Measurements from ENCODE around the gene COPE.

COPE gene

GRCh38 chr19:18854982-18855381 is 64.2 kb downstream of the COPE start:
- POLR2A ChIA-PET: no interaction called here
- TF ChIP-seq ARNT (IDR thresholded peaks at IDR 0.05): no peak
- no peak for TF ChIP-seq L3MBTL2 (conservative IDR thresholded peaks at IDR 0.05)
- no peak for TF ChIP-seq BHLHE40 (IDR thresholded peaks at IDR 0.05; ENCODE audit: borderline replicate concordance)
- TF ChIP-seq FOXM1 (IDR thresholded peaks at IDR 0.05; ENCODE audit: borderline replicate concordance): no peak
- TF ChIP-seq HDGF (IDR thresholded peaks at IDR 0.05; ENCODE audit: borderline replicate concordance): no peak
- TF ChIP-seq TARDBP (IDR thresholded peaks at IDR 0.05): no peak
- TF ChIP-seq CTBP1 (IDR thresholded peaks at IDR 0.05; ENCODE audit: borderline replicate concordance): no peak
- TF ChIP-seq LEF1 (IDR thresholded peaks at IDR 0.05; ENCODE audit: borderline replicate concordance): no peak
- no peak for TF ChIP-seq ZNF384 (IDR thresholded peaks at IDR 0.05)
- no peak for TF ChIP-seq ELF4 (IDR thresholded peaks at IDR 0.05)
- no peak for TF ChIP-seq SP1 (IDR thresholded peaks at IDR 0.05)
- no peak for TF ChIP-seq FOXK2 (IDR thresholded peaks at IDR 0.05)
- TF ChIP-seq SUZ12 (IDR thresholded peaks at IDR 0.05): no peak
- no peak for TF ChIP-seq PKNOX1 (IDR thresholded peaks at IDR 0.05)
- no peak for TF ChIP-seq NFRKB (IDR thresholded peaks at IDR 0.05)
- TF ChIP-seq FOXA1 (IDR thresholded peaks at IDR 0.05): no peak
- CTCF ChIA-PET: no interaction called here
- no peak for DNase-seq (ENCODE audit: extremely low spot score)

- CTCF ChIA-PET: no interaction called here
These were observed 65.3 kb downstream of the COPE start for GRCh38 chr19:18853755-18854427.

GRCh38 chr19:18852648-18853047 is 66.5 kb downstream of the COPE start:
- DNase-seq (ENCODE audit: extremely low spot score): no peak
- ChIA-PET CTCF (no interaction called here), POLR2A (no interaction called here)
- TF ChIP-seq NFRKB (IDR thresholded peaks at IDR 0.05): no peak

More at GRCh38 chr19:18853755-18854427, 65.3 kb downstream of the COPE start:
- TF ChIP-seq LEF1 (IDR thresholded peaks at IDR 0.05; ENCODE audit: borderline replicate concordance): no peak
- no peak for TF ChIP-seq SP1 (IDR thresholded peaks at IDR 0.05)
- TF ChIP-seq L3MBTL2 (conservative IDR thresholded peaks at IDR 0.05): no peak
- no peak for TF ChIP-seq FOXA1 (IDR thresholded peaks at IDR 0.05)
- no peak for TF ChIP-seq CTBP1 (IDR thresholded peaks at IDR 0.05; ENCODE audit: borderline replicate concordance)
- no peak for TF ChIP-seq ELF4 (IDR thresholded peaks at IDR 0.05)
- no peak for TF ChIP-seq PKNOX1 (IDR thresholded peaks at IDR 0.05)
- TF ChIP-seq NFRKB (IDR thresholded peaks at IDR 0.05): no peak
- no peak for TF ChIP-seq SUZ12 (IDR thresholded peaks at IDR 0.05)
- no peak for TF ChIP-seq HDGF (IDR thresholded peaks at IDR 0.05; ENCODE audit: borderline replicate concordance)
- no peak for TF ChIP-seq BHLHE40 (IDR thresholded peaks at IDR 0.05; ENCODE audit: borderline replicate concordance)
- TF ChIP-seq ZNF384 (IDR thresholded peaks at IDR 0.05): no peak
- TF ChIP-seq FOXK2 (IDR thresholded peaks at IDR 0.05): no peak
- no peak for TF ChIP-seq TARDBP (IDR thresholded peaks at IDR 0.05)
- no peak for TF ChIP-seq ARNT (IDR thresholded peaks at IDR 0.05)
- no peak for TF ChIP-seq FOXM1 (IDR thresholded peaks at IDR 0.05; ENCODE audit: borderline replicate concordance)
- no peak for DNase-seq (ENCODE audit: extremely low spot score)
- POLR2A ChIA-PET: no interaction called here

- DNase-seq (ENCODE audit: extremely low spot score): no peak
- ChIA-PET CTCF (no interaction called here), POLR2A (no interaction called here)
- TF ChIP-seq HDGF (IDR thresholded peaks at IDR 0.05; ENCODE audit: borderline replicate concordance) (no peak), BHLHE40 (IDR thresholded peaks at IDR 0.05; ENCODE audit: borderline replicate concordance) (no peak), L3MBTL2 (conservative IDR thresholded peaks at IDR 0.05) (no peak), PKNOX1 (IDR thresholded peaks at IDR 0.05) (no peak), SUZ12 (IDR thresholded peaks at IDR 0.05) (no peak), CTBP1 (IDR thresholded peaks at IDR 0.05; ENCODE audit: borderline replicate concordance) (no peak), SP1 (IDR thresholded peaks at IDR 0.05) (no peak), NFRKB (IDR thresholded peaks at IDR 0.05) (no peak), LEF1 (IDR thresholded peaks at IDR 0.05; ENCODE audit: borderline replicate concordance) (no peak), ZNF384 (IDR thresholded peaks at IDR 0.05) (no peak), FOXK2 (IDR thresholded peaks at IDR 0.05) (no peak)
These were observed 67.4 kb downstream of the COPE start for GRCh38 chr19:18851673-18852325.

GRCh38 chr19:18850471-18851375 is 68.5 kb downstream of the COPE start:
- ChIA-PET POLR2A (no interaction called here), CTCF (no interaction called here)
- DNase-seq (ENCODE audit: extremely low spot score): no peak
- no peak for TF ChIP-seq NFRKB (IDR thresholded peaks at IDR 0.05)

GRCh38 chr19:18849838-18850400 is 69.3 kb downstream of the COPE start:
- POLR2A ChIA-PET: no interaction called here
- CTCF ChIA-PET: no interaction called here
- no peak for DNase-seq (ENCODE audit: extremely low spot score)
- no peak for TF ChIP-seq ARNT (IDR thresholded peaks at IDR 0.05)
- TF ChIP-seq FOXK2 (IDR thresholded peaks at IDR 0.05): no peak
